HG02840 (cell line): Measurements from ENCODE around the gene BBS1.
"Not testable (repeated sequence)": the region's sequence is repeated elsewhere in the genome, so short reads cannot be mapped to it uniquely, and the experiment has no call there.

Source experiments
- ATAC-seq: cut with Tn5 transposase; IDR thresholded peaks from one replicate; pipeline ENCODE4 v1.9.1; 2021; ENCODE audit warnings: mild to moderate bottlenecking, moderate library complexity, moderate number of reproducible peaks; ENCODE audit not compliant: unreplicated experiment, low FRiP score

The BBS1 gene

GRCh38 chr11:66510271-66510989, at the start of gene BBS1:
TSS of gene BBS1 (plus strand) at chr11:66510635. CDS start at chr11:66510660, 25 bp downstream.
- peak; percentile 75 for ATAC-seq

- no peak for ATAC-seq
Measured at GRCh38 chr11:66462010-66462409, 48.4 kb upstream of the BBS1 start.

- no peak for ATAC-seq
Measured at GRCh38 chr11:66462911-66463310, 47.5 kb upstream of the BBS1 start.

- ATAC-seq: not testable (repeated sequence)
Measured at GRCh38 chr11:66464116-66464515, 46.3 kb upstream of the BBS1 start.

GRCh38 chr11:66464916-66465315, 45.5 kb upstream of the BBS1 start:
- ATAC-seq: no peak

- no peak for ATAC-seq
Measured at GRCh38 chr11:66465373-66466224, 44.8 kb upstream of the BBS1 start.

- ATAC-seq: peak; percentile 75
Measured at GRCh38 chr11:66466225-66467033, 44.0 kb upstream of the BBS1 start, which contains the start of gene PELI3. TSS of gene PELI3 (plus strand) at chr11:66466905. CDS start at chr11:66468129, 1,224 bp downstream.

- ATAC-seq: no peak
Measured at GRCh38 chr11:66467034-66467659, 43.3 kb upstream of the BBS1 start.

GRCh38 chr11:66467756-66468155, 42.7 kb upstream of the BBS1 start:
- ATAC-seq: no peak

- no peak for ATAC-seq
Measured at GRCh38 chr11:66468691-66469090, 41.7 kb upstream of the BBS1 start.

- no peak for ATAC-seq
Measured at GRCh38 chr11:66469441-66469840, 41.0 kb upstream of the BBS1 start.

- no peak for ATAC-seq
Measured at GRCh38 chr11:66470015-66470414, 40.4 kb upstream of the BBS1 start.

GRCh38 chr11:66471142-66471541, 39.3 kb upstream of the BBS1 start:
- ATAC-seq: no peak

GRCh38 chr11:66472054-66472453, 38.4 kb upstream of the BBS1 start:
- ATAC-seq: no peak

GRCh38 chr11:66473167-66473566, 37.3 kb upstream of the BBS1 start:
- ATAC-seq: no peak

GRCh38 chr11:66473608-66474515, 36.6 kb upstream of the BBS1 start:
- no peak for ATAC-seq

- no peak for ATAC-seq
Measured at GRCh38 chr11:66475349-66476172, 34.9 kb upstream of the BBS1 start.

- ATAC-seq: no peak
Measured at GRCh38 chr11:66476173-66476840, 34.1 kb upstream of the BBS1 start.
